NCI-H748 (cell line): ENCODE data around the gene MAPK4.
A peak's percentile ranks its signal among the peaks of the same experiment; 100 is the strongest.

Source experiments
- DNase-seq: peaks from one replicate; lab custom pipeline; 2025; ENCODE audit not compliant: unreplicated experiment; lab: John Stamatoyannopoulos, UW

MAPK4 gene

GRCh38 chr18:50651334-50651733, 91.4 kb downstream of the MAPK4 start:
- DNase-seq = no peak

- no peak for DNase-seq
Measured at GRCh38 chr18:50653402-50654093, 93.7 kb downstream of the MAPK4 start.

- DNase-seq = no peak
Measured at GRCh38 chr18:50654211-50654610, 94.3 kb downstream of the MAPK4 start.

- no peak for DNase-seq
Measured at GRCh38 chr18:50654658-50655550, 95.0 kb downstream of the MAPK4 start.

GRCh38 chr18:50656396-50656795, 96.5 kb downstream of the MAPK4 start:
- no peak for DNase-seq

- no peak for DNase-seq
Measured at GRCh38 chr18:50656841-50657470, 97.1 kb downstream of the MAPK4 start.

- no peak for DNase-seq
Measured at GRCh38 chr18:50658601-50659000, 98.7 kb downstream of the MAPK4 start.

- DNase-seq = no peak
Measured at GRCh38 chr18:50659091-50660003, 99.5 kb downstream of the MAPK4 start.

GRCh38 chr18:50661013-50661412, 101.1 kb downstream of the MAPK4 start:
- DNase-seq = no peak

- DNase-seq = peak; percentile 57
Measured at GRCh38 chr18:50662177-50662576, 102.3 kb downstream of the MAPK4 start.

GRCh38 chr18:50662775-50663383, 103.0 kb downstream of the MAPK4 start:
- DNase-seq = no peak

- no peak for DNase-seq
Measured at GRCh38 chr18:50663626-50664441, 103.9 kb downstream of the MAPK4 start.

- DNase-seq = no peak
Measured at GRCh38 chr18:50665015-50665414, 105.1 kb downstream of the MAPK4 start.

GRCh38 chr18:50665519-50665918, 105.6 kb downstream of the MAPK4 start:
- no peak for DNase-seq

- DNase-seq = no peak
Measured at GRCh38 chr18:50666536-50666935, 106.6 kb downstream of the MAPK4 start.

- no peak for DNase-seq
Measured at GRCh38 chr18:50671376-50671775, 111.5 kb downstream of the MAPK4 start.

GRCh38 chr18:50674307-50674980, 114.6 kb downstream of the MAPK4 start:
- DNase-seq = no peak

GRCh38 chr18:50675043-50675442, 115.2 kb downstream of the MAPK4 start:
- DNase-seq = no peak

- no peak for DNase-seq
Measured at GRCh38 chr18:50678651-50679050, 118.8 kb downstream of the MAPK4 start.
